ENCODE results near the gene FANK1.

FANK1 gene

GRCh38 chr10:125992254-125992653, 95.9 kb downstream of the FANK1 start:
- no peak for DNase-seq

GRCh38 chr10:125994601-125995000, 98.2 kb downstream of the FANK1 start:
- DNase-seq = no peak

- no peak for DNase-seq
These were observed 99.5 kb downstream of the FANK1 start for GRCh38 chr10:125995726-125996304.

GRCh38 chr10:125997586-125997985, 101.2 kb downstream of the FANK1 start:
- no peak for DNase-seq

- DNase-seq = no peak
These were observed 103.3 kb downstream of the FANK1 start for GRCh38 chr10:125999694-126000093.

GRCh38 chr10:126001576-126001975, 105.2 kb downstream of the FANK1 start:
- DNase-seq = no peak

- no peak for DNase-seq
These were observed 108.4 kb downstream of the FANK1 start for GRCh38 chr10:126004752-126005151.

GRCh38 chr10:126006264-126006663, 109.9 kb downstream of the FANK1 start:
- DNase-seq = no peak

- no peak for DNase-seq
These were observed 110.5 kb downstream of the FANK1 start for GRCh38 chr10:126006906-126007305.

GRCh38 chr10:126009650-126010049, 113.3 kb downstream of the FANK1 start:
- DNase-seq = no peak

- no peak for DNase-seq
These were observed 115.6 kb downstream of the FANK1 start for GRCh38 chr10:126011995-126012394.

GRCh38 chr10:126012485-126012884, 116.1 kb downstream of the FANK1 start:
- no peak for DNase-seq

- no peak for DNase-seq
These were observed 117.3 kb downstream of the FANK1 start for GRCh38 chr10:126013489-126014281.

GRCh38 chr10:126014309-126014708, 117.9 kb downstream of the FANK1 start:
- no peak for DNase-seq

- no peak for DNase-seq
These were observed 119.0 kb downstream of the FANK1 start for GRCh38 chr10:126015413-126015812.

- no peak for DNase-seq
These were observed 119.9 kb downstream of the FANK1 start for GRCh38 chr10:126016156-126016805.

GRCh38 chr10:126016882-126017281, 120.5 kb downstream of the FANK1 start:
- no peak for DNase-seq

GRCh38 chr10:126017961-126018560, 121.7 kb downstream of the FANK1 start:
- no peak for DNase-seq

- no peak for DNase-seq
These were observed 125.6 kb downstream of the FANK1 start for GRCh38 chr10:126021833-126022500.

GRCh38 chr10:126022841-126023240, 126.5 kb downstream of the FANK1 start:
- no peak for DNase-seq

- DNase-seq = no peak
These were observed 131.3 kb downstream of the FANK1 start for GRCh38 chr10:126027692-126028091.

- DNase-seq = no peak
These were observed 133.6 kb downstream of the FANK1 start for GRCh38 chr10:126029999-126030398.

- DNase-seq = no peak
These were observed 138.2 kb downstream of the FANK1 start for GRCh38 chr10:126034586-126034985.
